HG03095 (cell line): Measurements from ENCODE around the gene IL31.

ENCODE experiments used
- ATAC-seq: cut with Tn5 transposase; IDR thresholded peaks from one replicate; pipeline ENCODE4 v1.9.1; 2021; ENCODE audit warnings: moderate library complexity; ENCODE audit not compliant: unreplicated experiment

Gene IL31

GRCh38 chr12:122133192-122133950 is 40.6 kb downstream of the IL31 start:
- no peak for ATAC-seq

- ATAC-seq, result no peak
Measured at GRCh38 chr12:122130150-122130549, 43.9 kb downstream of the IL31 start.

GRCh38 chr12:122129131-122129530 is 44.9 kb downstream of the IL31 start:
- no peak for ATAC-seq

GRCh38 chr12:122128481-122128880 is 45.5 kb downstream of the IL31 start:
- ATAC-seq, result no peak

- ATAC-seq, result no peak
Measured at GRCh38 chr12:122127839-122128238, 46.2 kb downstream of the IL31 start.

- no peak for ATAC-seq
Measured at GRCh38 chr12:122126713-122127597, 47.1 kb downstream of the IL31 start.

GRCh38 chr12:122126342-122126635 is 47.7 kb downstream of the IL31 start:
- no peak for ATAC-seq

- no peak for ATAC-seq
Measured at GRCh38 chr12:122125452-122126341, 48.3 kb downstream of the IL31 start.

- ATAC-seq, result no peak
Measured at GRCh38 chr12:122124370-122124769, 49.7 kb downstream of the IL31 start.

- ATAC-seq, result no peak
Measured at GRCh38 chr12:122123761-122124145, 50.3 kb downstream of the IL31 start.

- ATAC-seq, result no peak
Measured at GRCh38 chr12:122123051-122123760, 50.8 kb downstream of the IL31 start.
